GM19099 (cell line): Measurements from ENCODE around the gene VN1R4.
"Not testable (repeated sequence)": the region's sequence is repeated elsewhere in the genome, so short reads cannot be mapped to it uniquely, and the experiment has no call there.

Experiments
- POLR2A ChIP-seq: IDR thresholded peaks from 3 replicates; pipeline ENCODE4 v1.6.1; 2011; ENCODE audit warnings: low read depth; ENCODE audit not compliant: insufficient read length; ENCODE audit errors: extremely low read depth

VN1R4 gene

DNA sequence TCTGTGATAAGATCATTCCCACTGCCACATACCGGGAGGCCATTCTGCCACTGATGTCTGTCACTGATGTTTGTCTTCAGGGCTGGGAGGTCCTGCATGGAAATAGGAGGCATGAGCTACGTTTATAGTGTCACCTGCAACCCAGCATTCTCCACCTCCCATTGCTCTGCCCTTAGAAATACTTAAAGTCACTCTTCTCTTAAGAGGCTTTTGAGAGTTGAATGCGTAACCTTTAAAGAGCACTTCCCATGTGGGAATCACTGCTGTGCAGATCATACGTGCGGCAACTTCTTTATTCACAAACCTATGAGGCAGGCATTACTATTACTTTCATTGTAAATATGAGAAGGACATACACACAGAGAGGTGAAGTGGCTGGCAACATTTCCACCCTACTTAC, at the start of gene VN1R4:
TSS of gene VN1R4 (minus strand) at position 101 of the 400 bp plus-strand sequence. CDS start at position 43, 58 bp downstream.
- not testable (repeated sequence) for TF ChIP-seq POLR2A

GRCh38 chr19:53311897-53312296, 44.4 kb upstream of the VN1R4 start:
- TF ChIP-seq POLR2A, result no peak

DNA sequence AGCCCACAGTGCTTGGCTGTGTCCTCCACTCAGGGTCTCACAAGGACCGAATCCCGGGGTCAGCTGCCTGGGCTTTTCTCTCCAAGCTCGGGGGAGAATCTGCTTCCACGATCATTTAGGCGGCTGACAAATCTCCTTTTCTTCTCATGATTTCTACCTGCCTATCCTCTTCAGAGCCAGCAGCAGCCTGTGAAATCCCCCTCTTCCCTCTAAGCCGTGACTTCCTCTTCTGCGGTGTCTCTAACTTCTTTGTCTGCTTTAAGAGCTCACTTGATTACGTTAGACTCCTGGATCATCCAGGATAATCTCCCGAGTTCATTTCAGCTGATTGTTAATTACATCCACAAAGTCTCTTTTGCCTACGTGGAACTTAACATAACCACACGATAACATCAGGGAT, 43.5 kb upstream of the VN1R4 start:
- TF ChIP-seq POLR2A, result no peak

GRCh38 chr19:53308339-53308811, 40.9 kb upstream of the VN1R4 start:
- TF ChIP-seq POLR2A, result no peak

GRCh38 chr19:53294786-53295441, 27.4 kb upstream of the VN1R4 start:
- TF ChIP-seq POLR2A, result no peak

DNA sequence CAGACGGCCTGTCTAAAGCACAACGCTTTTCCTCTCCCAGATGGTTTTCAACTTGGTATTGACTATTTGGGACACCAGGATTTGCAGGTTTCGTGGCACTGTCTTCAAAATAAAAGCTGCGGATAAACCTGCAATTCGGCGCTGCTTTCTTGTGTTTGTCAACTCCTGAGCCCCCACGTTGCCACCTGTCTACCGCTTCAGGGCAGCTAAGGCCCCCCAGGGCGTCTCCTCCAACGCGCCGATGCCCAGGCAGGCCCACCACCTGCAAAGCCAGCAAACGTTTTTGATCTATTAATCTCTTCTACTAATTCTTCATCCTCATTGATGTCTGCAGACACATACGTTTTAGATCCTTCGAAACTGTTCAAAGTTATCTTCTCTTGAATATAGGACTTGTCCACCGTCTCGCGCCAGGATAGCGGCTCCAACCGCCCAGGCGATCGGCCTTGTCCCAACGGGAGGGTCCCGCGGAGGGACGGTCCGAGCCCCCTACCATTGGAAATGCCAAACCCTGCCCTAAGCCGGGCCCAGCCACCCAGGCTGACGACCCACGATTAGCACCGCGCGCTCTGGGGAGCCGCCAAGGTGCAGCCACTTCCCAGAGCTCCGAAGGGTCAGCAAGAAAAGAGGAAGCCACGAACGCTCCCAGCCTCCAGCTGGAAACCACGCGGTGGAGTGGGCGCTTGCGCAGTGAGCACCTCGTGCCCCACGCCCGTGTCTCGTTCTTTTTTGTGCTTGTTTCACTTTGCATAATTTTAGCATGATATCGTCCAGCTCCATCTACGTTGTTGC, 23.4 kb upstream of the VN1R4 start:
- TF ChIP-seq POLR2A, result no peak

GRCh38 chr19:53285087-53285486, 17.6 kb upstream of the VN1R4 start:
- TF ChIP-seq POLR2A, result no peak

DNA sequence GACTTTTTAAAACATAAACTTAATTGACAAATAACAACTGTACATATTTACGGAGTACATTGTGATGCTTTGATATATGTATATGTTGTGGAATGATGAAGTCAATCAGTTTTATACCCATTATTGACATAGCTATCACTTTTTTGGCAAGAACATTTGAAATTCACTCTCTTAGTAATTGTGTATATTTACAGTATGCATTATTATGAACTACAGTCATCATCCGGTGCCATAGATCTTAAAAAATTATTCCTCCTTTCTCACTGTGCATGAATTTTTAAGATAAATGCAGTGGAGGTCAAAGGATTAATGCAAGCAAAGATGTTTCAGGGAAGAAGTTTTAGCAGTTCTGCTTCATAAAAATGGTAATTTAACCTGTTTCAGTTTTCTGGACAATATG, 8.0 kb upstream of the VN1R4 start:
- no peak for TF ChIP-seq POLR2A

GRCh38 chr19:53272044-53272443, 4.5 kb upstream of the VN1R4 start:
- TF ChIP-seq POLR2A, result no peak

GRCh38 chr19:53257715-53258342, 9.7 kb downstream of the VN1R4 start, which contains the start of gene VN1R2:
Gene VN1R2 (plus strand): TSS chr19:53258292. CDS start chr19:53258376, 84 bp downstream.
- not testable (repeated sequence) for TF ChIP-seq POLR2A

GRCh38 chr19:53254411-53255341, 12.8 kb downstream of the VN1R4 start, which contains the start of gene ZNF677:
Gene ZNF677 (minus strand): TSS chr19:53254873. CDS start chr19:53251550, 3,323 bp downstream.
- TF ChIP-seq POLR2A, result no peak

- TF ChIP-seq POLR2A, result no peak
These were observed 21.0 kb downstream of the VN1R4 start for GRCh38 chr19:53246498-53246897.

DNA sequence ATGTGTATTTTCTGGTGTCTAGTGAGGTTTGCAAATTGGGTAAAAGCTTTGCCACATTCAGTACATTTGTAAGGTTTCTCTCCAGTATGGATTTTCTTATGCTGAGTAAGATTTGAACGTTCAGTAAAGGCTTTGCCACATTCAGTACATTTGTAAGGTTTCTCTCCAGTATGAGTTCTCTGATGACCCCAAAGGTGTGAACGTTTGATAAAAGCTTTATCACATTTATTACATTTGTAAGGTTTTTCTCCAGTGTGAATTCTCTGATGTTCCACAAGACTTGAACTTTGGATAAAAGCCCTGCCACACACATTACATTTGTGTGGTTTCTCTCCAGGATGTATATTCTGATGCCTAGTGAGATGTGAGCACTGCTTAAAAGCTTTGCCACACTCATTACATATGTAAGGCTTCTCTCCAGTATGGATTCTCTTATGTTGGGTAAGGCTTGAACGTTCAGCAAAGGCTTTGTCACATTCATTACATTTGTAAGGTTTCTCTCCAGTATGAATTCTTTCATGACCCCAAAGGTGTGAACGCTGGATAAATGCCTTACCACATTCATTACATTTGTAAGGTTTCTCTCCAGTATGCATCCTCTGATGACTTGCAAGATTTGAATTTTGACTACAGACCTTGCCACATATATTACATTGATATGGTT, 30.3 kb downstream of the VN1R4 start:
- TF ChIP-seq POLR2A, result no peak

GRCh38 chr19:53224606-53225005, 42.9 kb downstream of the VN1R4 start:
- TF ChIP-seq POLR2A, result no peak
